NCI-H1694 (cell line): Measurements from ENCODE around the gene PRICKLE2.

ENCODE experiments used
- DNase-seq: peaks from one replicate; lab custom pipeline; 2025; lab: John Stamatoyannopoulos, UW

PRICKLE2 gene

DNA sequence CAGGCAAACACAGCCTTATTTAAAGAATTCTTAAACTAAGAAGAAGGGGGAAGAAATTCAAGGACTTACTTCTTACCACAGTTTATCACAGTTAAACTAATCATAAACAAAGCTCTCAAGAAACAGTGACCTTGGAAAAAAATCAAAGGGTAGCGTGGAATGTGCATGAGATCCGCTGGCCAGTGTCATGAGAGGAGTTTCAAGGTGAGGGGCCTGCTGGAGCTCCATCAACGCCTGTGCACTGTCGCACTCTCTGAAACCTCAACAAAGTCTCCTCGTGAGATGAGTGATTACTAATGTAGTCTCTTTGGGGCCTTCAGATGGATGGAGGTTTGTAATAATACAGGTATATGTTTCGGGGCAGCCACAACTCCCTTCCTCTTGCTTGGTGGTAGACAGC, 28.4 kb upstream of the PRICKLE2 start:
- DNase-seq, result no peak

DNA sequence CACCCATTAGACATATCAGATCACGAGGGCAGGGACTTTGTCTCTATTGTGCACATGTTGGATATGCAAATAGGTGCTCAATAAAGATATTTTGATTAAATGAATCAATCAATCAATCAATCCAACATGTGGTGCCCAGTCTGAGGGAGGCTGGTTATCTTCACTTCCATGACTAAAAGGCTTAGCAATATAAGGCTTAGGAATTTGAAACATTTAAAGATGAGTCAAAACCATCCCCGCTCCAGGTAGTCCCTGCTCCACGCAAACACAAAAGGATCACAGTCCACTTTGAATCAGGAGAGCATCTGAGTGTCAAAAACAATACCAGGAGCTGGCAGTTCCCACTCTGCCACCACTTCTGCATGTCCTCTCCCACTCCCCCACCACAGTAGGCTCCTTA, 25.8 kb upstream of the PRICKLE2 start:
- DNase-seq, result no peak

DNA sequence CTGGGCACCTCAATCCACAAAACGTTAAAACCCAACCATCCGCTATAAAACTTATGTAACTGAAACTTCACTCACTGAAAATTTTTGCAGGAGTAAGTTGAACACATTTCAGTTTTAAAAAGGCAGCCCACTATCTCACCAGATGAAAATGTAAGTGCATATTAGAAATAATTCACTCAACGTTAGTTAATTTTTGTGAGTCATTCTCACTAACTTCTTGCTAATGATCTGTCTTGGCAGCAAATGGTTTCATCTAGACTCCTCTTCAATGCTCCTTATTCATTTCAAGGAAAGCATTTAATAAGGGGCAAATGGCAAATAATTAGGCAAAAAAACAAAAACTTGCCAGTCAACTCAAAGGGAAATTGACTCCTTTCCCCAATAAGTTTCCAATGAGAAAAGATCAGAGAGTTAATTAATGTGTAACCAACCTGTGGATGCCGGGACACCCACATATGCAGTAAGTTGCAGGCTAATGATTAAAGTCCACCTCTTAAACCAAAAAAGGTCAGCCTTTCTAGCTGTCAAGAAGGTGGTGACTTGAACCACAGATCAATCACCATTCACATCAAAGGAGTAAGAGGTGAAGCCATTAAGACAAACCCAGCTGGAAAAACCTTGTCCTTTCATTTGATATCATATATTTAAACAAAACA, 22.9 kb upstream of the PRICKLE2 start:
- no peak for DNase-seq

DNA sequence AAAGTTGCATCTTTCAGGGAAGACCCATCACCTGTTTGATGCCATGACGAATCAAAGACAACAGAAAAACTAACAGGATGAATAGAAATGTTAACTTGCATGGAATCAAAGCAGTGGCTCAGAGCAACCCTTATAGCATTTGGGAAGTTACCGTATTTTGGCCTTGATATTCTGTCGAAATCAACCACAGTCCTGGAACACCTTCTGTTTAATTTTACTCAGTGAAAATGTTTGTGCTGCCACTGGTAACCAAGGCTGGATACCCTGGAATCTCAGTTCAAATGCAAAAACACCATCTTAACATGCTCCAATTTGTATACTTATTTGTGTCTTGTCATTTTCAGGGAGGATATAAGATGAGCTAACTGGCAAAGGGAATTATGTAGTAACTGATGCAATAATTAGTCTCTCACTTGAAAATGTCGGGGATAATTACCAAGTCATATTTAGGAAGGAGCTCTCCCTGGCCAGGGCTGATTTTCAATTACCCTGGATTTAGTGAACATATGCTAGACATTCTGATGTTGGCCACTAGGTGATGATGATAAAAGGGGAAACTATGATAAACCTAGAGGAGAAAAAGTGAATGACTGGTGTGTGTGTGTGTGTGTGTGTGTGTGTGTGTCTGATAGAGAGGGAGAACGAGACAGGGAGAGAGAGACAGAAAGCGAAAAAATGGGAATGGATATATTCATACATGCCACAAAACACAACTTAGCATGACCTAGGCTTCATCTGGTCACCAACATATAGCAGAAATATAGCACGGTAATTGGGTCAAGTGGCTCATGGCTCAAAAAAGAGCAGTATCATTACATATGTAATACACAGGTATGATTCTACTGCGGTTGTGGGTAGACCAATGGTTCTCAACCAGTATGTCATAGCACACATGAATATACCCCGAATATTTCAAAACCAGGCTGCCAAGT, 19.0 kb upstream of the PRICKLE2 start:
- peak; percentile 7 for DNase-seq

DNA sequence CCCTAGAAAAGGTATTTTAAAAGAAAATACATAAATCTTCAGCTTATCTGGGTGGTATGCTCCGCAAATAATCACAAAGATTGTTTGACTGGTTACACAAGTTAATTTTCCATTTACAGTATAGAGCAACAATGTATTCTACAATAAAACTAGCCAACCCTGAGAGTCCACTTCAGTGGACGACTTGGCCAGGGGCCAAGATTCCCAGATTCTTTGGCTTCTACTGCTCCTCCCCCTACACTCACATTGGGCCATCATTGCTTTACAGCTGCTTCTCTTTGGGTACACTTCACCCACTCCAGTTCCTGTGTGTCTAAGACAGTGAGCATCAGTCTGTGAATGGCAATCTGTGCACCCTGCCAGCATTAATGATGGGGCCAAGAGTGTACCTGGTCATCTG, 17.2 kb upstream of the PRICKLE2 start:
- DNase-seq, result no peak

DNA sequence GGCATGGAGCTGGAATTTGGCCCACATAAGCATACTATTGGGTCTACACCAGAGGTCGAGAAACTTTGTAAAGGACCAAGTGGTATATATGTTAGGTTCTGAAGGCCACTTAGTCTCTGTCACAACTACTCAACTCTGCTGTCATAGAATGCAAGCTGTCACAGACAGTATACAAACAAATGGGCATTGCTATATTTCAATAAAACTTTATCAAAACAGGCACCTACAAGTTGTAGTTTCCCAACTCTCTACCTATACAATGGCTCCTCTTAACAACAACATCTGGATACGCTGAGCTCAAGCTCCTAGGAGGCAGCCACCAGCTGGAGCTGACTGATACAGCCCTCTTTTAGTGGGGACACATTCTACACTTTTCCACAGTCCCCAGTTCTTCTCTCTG, 15.7 kb upstream of the PRICKLE2 start:
- DNase-seq, result no peak

DNA sequence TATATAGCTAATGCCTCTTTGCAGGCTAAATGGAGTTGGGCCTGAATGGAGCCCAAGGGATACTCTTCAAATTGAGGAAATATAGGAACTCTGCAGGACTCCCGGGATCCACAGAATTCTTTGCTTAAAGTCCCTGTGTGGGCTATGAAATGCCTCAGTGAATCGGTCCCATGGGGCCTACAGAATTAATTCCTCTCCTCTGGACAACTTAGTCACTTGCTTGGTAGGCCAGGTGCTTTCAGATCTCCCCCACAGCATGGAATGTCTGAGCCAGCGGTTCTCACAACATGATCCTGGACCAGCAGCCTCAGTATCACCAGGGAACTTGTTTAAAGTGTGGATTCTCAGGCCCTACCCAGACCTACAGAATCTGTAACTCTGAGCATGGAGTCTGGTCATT, 15.1 kb upstream of the PRICKLE2 start:
- DNase-seq, result no peak

DNA sequence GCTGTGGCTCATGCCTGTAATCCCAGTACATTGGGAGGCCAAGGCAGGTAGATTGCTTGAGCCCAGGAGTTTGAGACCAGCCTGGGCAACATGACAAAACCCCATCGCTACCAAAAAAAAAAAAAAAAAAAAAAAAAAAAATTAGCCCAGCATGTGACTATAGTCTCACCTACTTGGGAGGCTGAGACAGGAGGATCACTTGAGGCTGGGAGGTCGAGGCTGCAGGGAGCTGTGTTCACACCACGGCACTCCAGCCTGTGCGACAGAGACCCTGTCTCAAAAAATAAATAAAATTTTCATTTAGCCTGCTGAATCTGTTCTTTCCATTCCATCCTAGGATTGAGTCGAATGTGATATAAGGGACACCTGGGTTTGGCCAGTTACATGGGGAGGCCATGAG, 14.6 kb upstream of the PRICKLE2 start:
- DNase-seq, result no peak

DNA sequence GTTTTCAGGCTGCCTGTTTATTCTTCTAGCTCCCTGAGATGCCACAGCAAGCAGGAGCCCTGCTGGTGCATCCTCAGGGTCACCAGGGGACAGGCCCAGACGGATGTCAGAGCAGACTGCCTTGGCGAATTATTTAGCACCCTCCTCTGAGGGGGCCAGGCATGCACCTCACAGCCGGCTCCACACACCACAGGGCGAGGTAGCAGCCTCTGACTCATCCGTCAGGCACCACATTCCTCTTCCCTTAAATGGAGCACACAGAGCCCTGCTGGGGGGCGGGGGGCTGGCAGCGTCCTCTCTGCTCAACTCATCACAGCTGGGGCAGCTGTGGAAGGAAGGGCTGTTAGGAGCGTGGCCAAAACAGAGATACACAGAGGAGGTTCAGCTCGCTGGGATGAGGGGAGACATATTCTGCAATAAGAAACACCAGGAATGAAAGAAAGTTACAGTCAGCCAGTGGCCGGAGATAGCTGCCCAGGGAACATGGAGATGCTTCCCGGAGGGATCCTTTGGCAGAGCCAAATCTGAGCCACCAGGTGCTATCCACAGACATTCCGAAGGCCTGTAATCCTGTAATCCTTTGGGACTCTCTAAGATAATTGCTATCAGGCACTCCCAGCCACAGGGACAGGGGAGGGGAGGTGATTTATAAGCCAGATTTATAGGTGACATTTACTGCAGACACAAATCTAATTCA, 13.9 kb upstream of the PRICKLE2 start:
- DNase-seq, result peak; percentile 65

DNA sequence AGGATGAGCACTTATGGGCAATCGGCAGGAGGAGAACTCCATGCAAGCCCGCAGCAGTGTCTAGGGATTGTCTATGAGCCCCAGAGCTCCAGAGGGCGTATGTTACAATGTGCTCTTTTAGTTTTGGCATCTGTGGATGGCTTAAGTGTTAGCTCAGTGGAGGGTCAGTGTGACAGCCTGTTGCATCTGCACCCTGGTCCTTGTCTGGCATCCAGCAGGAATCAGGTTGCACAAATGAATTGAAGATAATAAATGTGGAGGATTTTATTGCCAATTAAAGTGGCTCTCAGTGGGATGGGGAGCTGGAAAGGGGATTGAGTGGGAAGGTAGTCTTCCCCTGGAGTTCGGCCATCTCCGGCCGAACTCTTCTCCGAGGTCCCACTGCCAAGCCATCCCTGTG, 11.8 kb upstream of the PRICKLE2 start:
- no peak for DNase-seq

DNA sequence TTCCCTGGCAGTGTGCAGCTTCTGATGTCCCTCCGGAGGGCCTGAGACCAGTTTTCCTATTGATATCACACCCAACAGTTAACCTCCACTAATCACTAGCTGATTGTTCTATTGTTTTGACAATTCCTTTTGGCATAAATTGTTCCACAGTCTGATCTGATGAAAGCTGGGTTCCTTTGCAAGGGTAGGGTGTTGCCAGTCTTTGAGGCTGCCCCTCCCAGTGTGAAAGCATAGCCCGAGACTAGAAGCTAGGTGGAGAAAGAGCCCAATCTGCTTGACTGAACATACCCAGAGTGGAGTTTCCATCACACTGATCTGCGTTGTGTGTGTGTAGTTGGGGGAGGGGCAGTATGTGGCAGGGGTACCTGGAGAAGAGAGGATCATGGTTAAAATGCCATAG, 10.3 kb upstream of the PRICKLE2 start:
- no peak for DNase-seq

DNA sequence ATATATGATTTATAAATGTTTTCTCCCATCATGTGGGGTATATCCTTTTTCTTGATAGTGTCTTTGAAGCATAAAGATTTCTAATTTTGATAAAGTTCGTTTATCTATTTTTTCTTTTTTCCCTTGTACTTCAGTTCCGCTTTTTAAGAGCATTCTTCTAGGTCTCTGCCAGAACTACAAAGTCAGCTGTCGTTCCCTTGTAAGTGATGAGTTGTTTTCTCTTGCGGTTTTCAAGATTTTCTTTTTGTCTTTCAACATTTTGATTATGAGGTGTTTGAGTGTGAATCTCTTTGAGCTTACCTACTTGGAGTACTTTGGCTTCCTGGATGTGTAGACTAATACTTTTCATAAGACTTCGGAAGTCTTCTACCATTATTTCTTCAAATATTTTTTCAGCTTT, 9.3 kb upstream of the PRICKLE2 start:
- no peak for DNase-seq

DNA sequence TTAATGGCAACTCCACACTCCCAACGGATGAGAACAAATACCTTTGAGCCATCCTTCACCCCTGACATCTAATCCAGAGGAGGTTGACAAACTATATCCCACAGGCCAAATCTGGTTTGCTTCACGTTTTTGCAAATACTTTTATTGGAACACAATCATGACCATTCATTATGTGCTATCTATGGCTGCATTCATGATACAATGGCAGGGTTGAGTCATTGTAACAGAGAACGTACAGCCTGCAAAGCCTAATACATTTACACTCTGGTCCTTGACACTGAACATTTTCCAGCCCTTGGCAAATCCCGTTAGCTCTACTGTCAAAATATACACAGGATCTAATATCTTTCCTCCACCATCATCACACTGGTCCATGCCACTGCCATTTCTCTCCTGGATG, 7.6 kb upstream of the PRICKLE2 start:
- DNase-seq, result no peak

DNA sequence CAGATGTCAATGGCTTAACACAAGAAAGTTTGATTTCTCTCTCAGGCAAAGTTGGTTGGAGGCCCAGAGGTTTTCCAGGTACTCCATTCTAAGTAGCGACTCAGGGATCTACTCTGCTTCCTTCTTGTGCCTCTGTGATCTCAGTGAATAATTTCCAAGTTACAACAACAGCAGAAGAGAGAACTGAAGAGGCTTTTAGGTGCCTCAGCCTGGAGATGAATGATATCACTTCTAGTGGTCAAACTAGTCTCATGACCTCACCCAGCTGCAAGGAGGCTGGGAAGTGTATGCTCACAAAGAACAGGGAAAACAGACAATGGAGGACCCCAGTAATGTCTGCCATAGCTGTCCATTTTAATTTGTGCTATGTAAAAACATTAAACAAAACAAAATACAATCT, 4.6 kb upstream of the PRICKLE2 start:
- no peak for DNase-seq

DNA sequence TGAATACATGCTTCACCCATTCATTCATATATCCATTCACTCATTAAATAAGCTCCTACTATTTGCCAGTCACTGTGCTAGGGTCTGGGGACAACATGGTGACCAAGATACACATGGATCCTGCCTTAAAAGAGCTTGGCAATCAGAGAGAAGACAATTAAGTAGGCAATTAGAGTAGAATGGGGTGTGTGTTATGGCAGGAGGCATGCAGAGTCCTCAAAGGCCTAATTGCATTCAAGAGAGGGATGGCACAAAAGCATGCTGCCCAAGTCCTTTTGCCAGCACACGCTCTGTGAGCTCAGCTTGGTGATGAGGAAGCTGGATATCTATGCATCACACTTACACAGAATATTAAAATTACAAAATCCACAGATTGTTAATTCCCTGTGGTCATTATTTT, 2.8 kb upstream of the PRICKLE2 start:
- DNase-seq, result no peak

DNA sequence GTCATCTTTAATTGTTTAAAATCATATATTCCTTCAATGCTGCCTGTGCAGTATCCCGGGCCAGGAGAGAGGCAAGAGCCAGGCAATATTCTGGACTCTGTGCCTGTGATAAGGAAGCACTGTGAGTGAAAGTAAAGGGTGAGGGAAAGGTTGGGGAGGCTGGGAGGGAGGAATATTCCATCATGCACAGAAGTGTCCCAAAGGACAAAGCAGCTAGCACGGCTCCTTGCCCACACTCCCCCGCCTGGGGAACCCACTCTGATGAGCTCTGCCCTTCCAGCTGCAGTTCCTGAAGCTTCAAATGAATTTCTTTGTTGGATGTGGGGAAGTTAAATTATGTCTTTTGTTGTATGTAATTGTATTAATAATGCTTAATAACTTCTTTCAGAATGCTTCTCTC, 1.5 kb upstream of the PRICKLE2 start:
- DNase-seq, result no peak

DNA sequence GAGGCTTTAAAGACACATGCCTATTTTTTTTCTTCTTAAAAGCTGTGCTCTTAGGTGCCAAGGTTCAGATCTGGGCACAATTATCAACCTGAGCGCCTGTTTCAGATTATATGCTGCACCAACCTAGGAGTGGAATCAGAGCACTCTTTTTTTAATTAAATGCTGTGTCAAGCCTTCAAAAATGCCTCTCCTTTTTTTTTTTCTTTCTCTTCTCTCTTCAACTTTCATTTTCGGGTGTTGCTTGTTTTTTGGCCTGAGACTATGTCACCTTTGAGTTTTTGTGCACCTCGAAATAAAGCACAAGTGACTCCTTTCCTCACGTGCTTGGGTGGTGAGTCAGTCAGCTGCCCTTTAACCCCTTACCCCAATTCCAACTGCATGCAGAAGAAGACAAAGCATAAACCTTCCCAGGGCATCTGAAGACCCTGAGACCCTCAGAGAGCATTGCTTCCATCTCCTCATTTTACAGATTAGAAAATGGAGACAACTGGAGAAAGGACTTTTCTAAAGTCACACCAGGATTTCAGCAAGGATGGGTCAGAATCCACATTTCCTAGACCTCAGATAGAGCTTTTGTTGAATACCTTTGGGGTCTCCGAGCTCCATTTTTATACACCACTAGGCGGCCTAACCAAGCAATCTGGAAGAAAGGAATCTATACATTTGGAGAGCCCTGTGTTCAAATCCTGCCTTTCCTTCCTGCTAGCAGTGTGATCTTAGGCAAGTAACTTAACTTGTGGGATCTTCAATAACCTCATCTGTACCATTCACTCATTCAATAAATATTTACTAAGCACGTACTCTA, 631 bp upstream of the PRICKLE2 start:
- no peak for DNase-seq

DNA sequence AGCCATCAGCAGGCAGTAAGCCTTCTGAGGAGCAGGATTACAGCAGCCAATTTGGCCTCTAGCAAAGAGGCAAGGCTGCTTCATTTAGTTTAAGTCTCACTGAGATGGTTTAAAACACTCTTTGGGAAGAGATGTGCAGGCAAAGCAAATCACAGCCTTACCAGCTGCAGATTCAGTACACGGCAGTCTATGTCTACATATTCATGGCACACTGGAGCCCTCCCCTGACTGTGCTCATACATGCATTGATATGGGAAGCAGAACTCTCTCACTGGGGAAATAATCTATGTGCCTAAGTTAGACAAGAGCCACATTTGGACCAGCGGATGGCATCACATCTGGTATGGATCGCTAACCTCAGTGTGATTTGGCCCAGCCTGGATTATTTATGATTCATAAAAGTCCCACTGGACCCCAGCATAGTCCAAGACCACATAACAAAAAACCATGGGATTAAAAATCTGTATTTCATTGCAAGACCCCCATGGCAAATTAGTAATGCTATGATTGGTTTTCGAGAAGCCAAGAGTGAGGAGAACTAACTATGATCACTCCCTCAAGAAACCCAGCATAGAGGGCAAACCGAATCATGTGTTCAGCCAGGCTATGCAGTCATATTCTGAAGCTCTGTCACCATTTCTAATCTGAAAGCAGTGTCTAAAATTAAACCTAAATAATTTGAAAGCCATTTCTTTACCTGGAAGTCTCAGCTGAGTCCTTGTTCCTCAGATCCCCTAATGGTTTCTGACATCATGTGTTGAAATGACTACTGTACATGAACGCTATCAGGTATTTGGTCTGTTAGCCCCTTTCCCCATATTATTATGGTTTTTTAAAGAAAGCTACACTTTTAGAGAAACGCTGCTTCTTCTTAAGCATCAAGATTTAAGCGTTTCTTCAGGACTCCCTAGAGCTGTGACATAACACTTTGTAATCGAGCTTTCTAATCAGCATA, 1.2 kb downstream of the PRICKLE2 start:
- no peak for DNase-seq

DNA sequence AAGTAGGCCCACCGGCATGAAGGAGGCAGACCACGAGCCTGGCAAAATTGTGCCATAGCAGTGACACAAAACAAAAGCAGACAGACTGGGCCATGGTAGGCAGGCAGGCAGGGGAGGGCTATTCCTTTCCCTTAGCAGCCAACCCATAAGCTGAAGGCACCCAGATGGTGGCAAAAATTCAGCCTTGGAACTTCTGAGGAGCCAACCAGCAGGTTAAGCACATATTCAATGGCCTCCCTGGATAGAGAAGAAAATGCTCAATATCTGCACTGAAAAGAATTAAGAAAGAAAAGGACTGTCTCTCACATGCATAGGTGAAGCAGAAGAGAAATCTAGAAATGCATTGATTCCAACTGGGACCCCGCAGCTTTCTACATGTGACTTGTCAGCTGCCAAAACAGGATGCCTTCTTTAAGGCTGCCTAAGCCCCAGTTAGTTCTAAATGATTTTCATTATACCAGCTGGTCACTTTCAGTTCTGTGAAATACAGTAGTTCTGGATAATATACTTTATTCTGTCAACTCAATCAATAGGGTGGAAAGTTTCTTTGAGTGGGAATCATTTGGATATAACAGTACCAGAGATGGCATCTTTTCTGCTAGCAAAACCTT, 2.7 kb downstream of the PRICKLE2 start:
- no peak for DNase-seq

DNA sequence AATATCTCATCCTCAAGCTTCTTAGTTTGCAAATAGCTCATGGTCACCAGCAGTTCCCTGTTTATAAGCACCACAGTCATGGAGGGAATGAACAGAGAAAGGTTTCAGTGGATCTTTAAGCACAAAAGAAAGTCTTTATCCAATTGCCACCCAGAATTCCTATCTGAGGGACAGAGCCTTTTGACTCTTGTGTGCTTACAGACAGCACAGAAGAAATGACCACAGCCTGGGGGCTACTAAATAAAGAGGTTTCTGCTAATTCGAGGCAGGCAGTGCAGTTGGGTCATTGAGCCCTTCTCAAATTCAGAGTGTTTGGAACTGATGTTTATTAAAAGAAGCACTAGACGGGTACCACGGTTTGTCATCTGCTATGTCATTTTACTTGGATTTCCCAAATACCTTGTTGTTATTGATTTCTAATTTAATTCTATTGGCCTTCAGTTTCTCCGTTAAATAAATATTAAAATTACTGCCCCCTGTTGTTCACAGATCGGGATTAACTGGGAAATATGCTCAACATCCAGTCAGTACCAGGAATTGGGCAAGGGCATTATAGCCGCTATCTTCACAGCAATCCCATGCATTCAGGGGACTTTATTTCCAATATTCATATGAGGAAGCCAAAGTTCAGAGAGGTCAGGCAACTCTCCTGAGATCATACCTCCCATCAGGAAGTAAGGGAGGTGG, 3.6 kb downstream of the PRICKLE2 start:
- DNase-seq, result no peak
